Placental epithelial cell (primary cell): ENCODE data around the gene SUCLG2. TPM values are rescaled to one million over a fixed set of nuclear protein-coding genes. Genes with fewer than 3 reads are reported as not detected.

Source experiments
- total RNA-seq: library from RNA; depleted of rRNA; stranded (reverse); fragments of >200 nt; gene quantifications from 2 replicates; pipeline ENCODE4 v1.2.3, GENCODE V29; 2012

SUCLG2 gene
- 37.7 and 47.9 TPM in 2 replicates for total RNA-seq

GRCh38 chr3:67654099-67654843 is at the start of gene SUCLG2:
Gene SUCLG2, minus strand, starts transcription at chr3:67654612. Its CDS starts 26 bp downstream, at chr3:67654586.

